Activated CD4-positive, alpha-beta T cell treated with anti-CD3 and anti-CD28 coated beads for 48 hours (primary cell): ENCODE data around the gene YY1AP1.
"Not testable (repeated sequence)": the region's sequence is repeated elsewhere in the genome, so short reads cannot be mapped to it uniquely, and the experiment has no call there.

ENCODE experiments used
- DNase-seq: peaks from one replicate; pipeline ENCODE4 v3.0.0-alpha.2; 2020

Gene YY1AP1

GRCh38 chr1:155694167-155694566, 5.6 kb upstream of the YY1AP1 start:
- DNase-seq, result no peak

GRCh38 chr1:155691992-155692528, 3.5 kb upstream of the YY1AP1 start:
- DNase-seq, result no peak

GRCh38 chr1:155689081-155689607, 570 bp upstream of the YY1AP1 start, which contains the start of gene DAP3:
Gene DAP3 (plus strand): TSS chr1:155689091. CDS start chr1:155709780, 20,689 bp downstream.
- DNase-seq, result not testable (repeated sequence)

GRCh38 chr1:155687705-155688323, 760 bp downstream of the YY1AP1 start:
- DNase-seq, result not testable (repeated sequence)

- DNase-seq, result no peak
Observed at GRCh38 chr1:155681776-155682175, 6.8 kb downstream of the YY1AP1 start.

- no peak for DNase-seq
Observed at GRCh38 chr1:155680531-155680930, 8.0 kb downstream of the YY1AP1 start.

- DNase-seq, result not testable (repeated sequence)
Observed at GRCh38 chr1:155678992-155679391, 9.6 kb downstream of the YY1AP1 start.

- no peak for DNase-seq
Observed at GRCh38 chr1:155678027-155678426, 10.5 kb downstream of the YY1AP1 start.

GRCh38 chr1:155673003-155673402, 15.6 kb downstream of the YY1AP1 start:
- no peak for DNase-seq

GRCh38 chr1:155671750-155672149, 16.8 kb downstream of the YY1AP1 start:
- no peak for DNase-seq

- DNase-seq, result no peak
Observed at GRCh38 chr1:155669233-155670162, 19.1 kb downstream of the YY1AP1 start.

GRCh38 chr1:155661239-155661638, 27.3 kb downstream of the YY1AP1 start:
- DNase-seq, result not testable (repeated sequence)

- no peak for DNase-seq
Observed at GRCh38 chr1:155657463-155657862, 31.1 kb downstream of the YY1AP1 start.

- no peak for DNase-seq
Observed at GRCh38 chr1:155652951-155653350, 35.6 kb downstream of the YY1AP1 start.

- no peak for DNase-seq
Observed at GRCh38 chr1:155651861-155652661, 36.5 kb downstream of the YY1AP1 start.

- DNase-seq, result no peak
Observed at GRCh38 chr1:155650231-155650757, 38.3 kb downstream of the YY1AP1 start.

- no peak for DNase-seq
Observed at GRCh38 chr1:155649676-155650075, 38.9 kb downstream of the YY1AP1 start.

- DNase-seq, result no peak
Observed at GRCh38 chr1:155648207-155649147, 40.1 kb downstream of the YY1AP1 start.

- no peak for DNase-seq
Observed at GRCh38 chr1:155646307-155646706, 42.3 kb downstream of the YY1AP1 start.

GRCh38 chr1:155645648-155646047, 42.9 kb downstream of the YY1AP1 start:
- DNase-seq, result no peak

GRCh38 chr1:155645034-155645598, 43.5 kb downstream of the YY1AP1 start:
- no peak for DNase-seq
